Erythroblast (primary cell): ENCODE measurements around the gene TGM3.

ENCODE experiments used
- DNase-seq, 2 experiments: peaks; one replicate each; lab custom pipeline; 2025; lab: John Stamatoyannopoulos, UW
- GATA1 ChIP-seq: IDR thresholded peaks from 2 replicates; pipeline ENCODE4 v1.6.1; 2011; ENCODE audit warnings: low read depth, mild to moderate bottlenecking, control low read depth, low read length, moderate library complexity
- POLR2A ChIP-seq: IDR thresholded peaks from 2 replicates; pipeline ENCODE4 v1.6.1; 2011; ENCODE audit warnings: mild to moderate bottlenecking, low read length

The TGM3 gene

DNA sequence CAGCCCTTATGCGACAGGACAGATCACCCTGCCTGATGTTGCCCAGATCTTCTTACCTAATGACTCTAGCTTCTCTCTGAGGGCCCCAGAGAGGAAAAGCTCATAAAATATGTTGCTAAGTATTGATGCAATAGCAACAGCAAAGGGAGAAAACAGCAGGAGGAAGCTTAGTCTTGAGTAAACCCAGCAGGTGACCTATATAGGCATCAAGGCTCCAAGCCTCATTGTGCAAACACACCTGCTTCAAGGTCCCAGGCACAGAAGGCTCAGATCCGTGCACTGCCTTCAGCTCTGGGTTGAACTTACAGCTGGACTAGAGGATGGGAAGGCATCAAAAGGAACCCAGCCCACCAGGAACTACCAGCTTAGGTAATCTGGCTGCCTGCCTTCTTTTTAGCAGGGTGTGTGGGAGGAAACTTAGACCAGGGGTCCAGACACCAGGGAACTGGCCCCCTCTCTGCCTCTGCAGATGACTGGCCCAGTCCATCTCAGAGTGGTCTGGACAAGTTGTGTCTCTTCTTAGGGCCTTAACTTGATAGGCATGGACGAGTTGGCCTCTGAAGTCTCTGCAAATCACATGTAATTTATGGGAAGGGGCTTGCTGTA, 34.4 kb downstream of the TGM3 start:
- TF ChIP-seq POLR2A (no peak), GATA1 (no peak)
- no peak for DNase-seq

DNA sequence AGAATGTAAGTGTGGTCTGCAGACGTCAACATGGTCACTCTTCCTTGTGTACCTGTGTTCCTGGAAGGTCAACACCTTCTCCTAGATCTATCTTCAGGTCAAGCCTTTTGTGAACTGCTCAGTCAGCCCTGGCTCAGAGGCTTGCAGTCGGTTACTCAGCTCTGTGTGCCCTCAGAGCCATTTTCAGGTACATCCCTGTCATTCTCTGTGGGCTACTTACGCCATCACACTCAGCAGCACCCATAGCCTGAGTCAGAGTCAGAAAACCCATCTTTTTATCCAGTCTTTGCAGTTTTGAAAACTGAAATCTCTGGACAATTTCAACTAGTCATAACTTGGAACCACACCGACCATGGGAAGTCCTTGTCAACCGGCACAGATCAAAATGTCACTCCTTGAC, 35.3 kb downstream of the TGM3 start:
- TF ChIP-seq POLR2A (no peak), GATA1 (no peak)
- DNase-seq = no peak

DNA sequence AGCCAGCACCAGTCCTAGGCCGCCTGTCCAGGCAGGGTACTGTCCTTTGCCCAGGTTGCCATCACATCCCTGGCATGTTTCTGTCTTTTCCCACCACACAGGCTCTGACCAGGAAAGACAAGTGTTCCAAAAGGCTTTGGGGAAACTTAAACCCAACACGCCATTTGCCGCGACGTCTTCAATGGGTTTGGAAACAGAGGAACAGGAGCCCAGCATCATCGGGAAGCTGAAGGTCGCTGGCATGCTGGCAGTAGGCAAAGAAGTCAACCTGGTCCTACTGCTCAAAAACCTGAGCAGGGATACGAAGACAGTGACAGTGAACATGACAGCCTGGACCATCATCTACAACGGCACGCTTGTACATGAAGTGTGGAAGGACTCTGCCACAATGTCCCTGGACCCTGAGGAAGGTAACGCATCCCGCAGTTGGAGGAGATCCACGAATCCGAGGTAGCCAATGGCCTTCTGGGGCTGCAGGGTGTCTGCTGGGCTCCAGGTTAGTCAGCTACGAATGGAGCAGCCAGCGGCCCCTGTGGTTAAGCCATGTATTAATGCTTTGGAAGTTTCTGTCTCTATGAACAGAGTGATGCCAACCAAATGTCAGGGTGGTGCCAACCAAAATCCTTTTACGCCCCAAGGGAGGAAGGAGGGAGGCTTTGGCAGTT, 36.2 kb downstream of the TGM3 start:
- no peak for DNase-seq
- TF ChIP-seq GATA1 = no peak
- TF ChIP-seq POLR2A = no peak

DNA sequence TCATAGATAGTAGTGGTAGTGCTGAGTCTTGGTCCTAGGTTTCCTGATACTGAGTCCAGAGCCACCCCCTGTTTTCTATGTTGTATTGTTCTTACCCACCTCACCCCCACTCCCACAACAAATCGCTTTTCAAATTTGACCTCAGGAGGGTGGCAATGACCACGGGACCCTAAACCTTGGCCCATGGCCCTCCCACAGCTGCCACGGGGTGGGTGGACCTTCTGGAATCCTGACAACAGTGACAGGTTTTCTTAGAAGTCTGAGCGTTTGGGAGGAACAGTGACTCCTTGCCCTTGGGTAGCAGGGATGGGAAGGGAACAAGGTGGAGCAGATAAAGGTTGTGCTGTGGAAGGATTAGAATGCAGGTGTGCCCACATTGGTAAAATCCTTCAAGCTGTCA, 36.9 kb downstream of the TGM3 start:
- TF ChIP-seq GATA1 (no peak), POLR2A (no peak)
- no peak for DNase-seq

DNA sequence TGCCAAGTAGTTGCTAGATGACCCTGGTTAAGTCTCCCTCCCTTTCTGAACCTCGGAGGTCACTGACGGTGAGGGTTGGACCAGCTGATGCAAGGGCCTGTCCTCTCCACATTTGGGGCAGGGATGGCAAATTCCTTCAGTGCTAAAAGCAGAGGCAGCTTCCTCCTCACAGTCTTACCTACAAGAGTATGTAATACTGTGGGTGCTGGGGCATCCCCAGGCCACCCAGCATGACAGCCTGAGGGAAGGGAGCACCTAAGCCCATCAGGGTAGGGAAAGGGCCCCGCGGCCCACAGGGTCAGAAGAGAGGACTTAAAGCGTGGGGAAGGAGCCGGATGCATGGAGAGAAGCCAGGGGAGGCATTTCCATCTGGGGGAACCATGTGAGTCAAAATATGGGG, 38.0 kb downstream of the TGM3 start:
- DNase-seq = no peak
- no peak for TF ChIP-seq GATA1
- no peak for TF ChIP-seq POLR2A

DNA sequence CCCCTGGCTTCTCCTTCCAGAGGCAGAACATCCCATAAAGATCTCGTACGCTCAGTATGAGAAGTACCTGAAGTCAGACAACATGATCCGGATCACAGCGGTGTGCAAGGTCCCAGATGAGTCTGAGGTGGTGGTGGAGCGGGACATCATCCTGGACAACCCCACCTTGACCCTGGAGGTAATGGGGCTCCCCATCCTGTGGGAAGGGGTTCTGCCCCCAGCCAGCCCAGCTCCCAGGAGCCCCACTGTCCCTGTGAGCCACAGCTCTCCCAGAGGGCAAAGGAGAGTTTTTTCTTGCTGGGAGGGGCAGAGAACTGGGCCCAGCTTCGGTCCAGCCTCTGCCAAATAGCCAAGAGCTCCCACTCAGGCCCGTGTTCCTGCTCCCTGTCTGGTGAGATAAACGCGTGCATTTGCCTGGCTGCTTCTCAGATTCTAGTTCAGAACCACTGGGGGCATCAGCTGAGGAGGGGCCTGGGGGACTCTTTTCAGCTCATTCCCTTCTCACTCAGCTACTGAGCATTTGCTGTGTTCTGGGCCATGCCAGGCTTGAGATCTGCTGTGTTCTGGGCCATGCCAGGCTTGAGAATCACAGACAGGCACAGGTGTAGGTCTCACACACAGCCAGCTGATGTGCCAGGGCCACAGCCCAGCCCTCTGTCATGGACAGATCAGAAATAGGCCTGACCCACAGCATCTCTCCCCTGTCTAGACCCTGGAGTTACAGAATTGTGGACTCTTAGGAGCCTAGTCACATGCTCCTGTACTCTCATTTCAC, 39.5 kb downstream of the TGM3 start:
- no peak for DNase-seq

DNA sequence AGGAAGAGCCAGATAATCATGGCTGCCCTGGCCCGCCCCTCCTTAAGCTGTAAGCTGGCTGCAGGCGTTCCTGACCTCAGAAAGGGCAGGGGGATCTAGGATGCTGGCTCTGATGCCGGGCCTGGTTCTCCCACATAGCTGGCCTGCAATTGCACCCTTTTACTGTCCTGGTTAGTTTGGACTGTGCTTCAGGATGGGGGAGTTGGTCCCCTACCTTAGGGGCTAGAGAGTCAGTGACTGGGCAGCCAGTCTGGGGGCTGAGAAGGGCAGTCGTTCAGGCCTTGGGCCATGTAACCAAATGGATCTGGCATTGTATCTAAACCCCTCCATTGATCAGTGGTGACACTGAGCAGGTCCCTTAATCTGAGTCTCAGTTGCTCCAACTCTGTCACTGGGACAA, 40.7 kb downstream of the TGM3 start:
- no peak for DNase-seq
- TF ChIP-seq POLR2A (no peak), GATA1 (no peak)

More for the DNA sequence above, 39.5 kb downstream of the TGM3 start:
- TF ChIP-seq GATA1 = no peak
- no peak for TF ChIP-seq POLR2A

DNA sequence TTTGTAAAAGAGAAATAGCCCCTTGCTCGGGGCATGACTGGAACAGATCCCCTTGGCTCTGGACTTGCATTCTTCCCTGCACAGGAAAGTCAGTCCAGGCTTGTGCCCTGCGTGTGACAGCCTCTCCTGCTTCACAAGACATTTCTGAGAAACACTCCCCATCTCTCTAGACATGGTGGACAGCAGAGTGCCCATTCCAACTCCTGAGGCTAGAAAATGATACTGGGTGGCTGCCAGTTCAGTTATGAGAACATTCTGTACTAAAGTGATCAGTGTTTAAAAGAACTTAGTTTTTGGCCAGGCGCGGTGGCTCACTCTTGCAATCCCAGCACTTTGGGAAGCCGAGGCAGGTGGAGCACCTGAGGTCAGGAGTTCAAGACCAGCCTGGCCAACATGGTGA, 41.3 kb downstream of the TGM3 start:
- no peak for DNase-seq

DNA sequence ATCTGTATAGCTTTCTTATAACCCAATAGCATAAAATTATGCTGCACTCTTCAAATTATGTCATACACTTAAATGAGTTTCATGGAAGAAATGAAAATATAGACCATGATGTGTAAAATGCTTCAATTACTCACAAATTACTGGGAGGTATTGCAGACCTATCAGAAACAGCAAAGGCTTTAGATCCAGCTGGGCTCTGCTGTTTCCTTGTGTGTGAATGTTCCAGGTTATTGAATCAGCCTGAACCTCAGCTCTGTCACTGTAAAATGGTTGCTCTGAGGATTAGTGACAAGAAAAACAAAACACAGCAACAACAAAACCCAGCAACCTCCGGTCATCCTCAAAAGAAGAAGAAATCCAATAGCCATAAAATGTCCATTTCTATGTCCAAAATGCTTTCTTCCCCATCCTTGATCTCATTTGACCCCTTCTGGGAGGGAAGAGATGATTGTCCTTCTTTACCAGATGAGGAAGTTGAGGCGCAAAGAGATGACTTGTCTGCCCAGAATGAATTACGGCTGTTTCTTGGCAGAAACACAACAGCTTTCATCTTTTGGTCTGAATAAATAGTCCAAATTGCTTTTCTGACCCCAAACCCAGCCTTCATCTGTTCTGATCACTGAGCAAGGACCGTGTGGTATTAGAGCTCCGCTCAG, 42.7 kb downstream of the TGM3 start:
- TF ChIP-seq GATA1 = no peak
- TF ChIP-seq POLR2A = no peak
- DNase-seq = no peak

More for the DNA sequence above, 41.3 kb downstream of the TGM3 start:
- TF ChIP-seq POLR2A = no peak
- TF ChIP-seq GATA1 = no peak

DNA sequence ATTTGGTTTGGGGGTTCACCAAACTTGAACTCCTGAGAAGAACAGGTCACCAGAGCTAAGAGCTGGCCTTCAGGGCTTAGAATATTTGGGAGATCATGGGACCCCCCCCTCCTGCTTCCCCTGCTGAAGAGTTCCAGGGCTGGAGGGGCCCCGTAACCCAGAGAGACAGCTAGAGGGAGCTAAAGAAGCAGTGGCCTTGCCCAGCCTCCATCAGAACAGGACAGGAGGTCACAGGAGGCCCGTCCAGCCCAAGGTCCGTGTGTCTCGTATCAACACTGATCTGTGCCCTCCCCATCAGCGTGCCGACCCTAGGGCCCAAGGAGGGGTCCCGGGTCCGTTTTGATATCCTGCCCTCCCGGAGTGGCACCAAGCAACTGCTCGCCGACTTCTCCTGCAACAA, 44.3 kb downstream of the TGM3 start:
- no peak for TF ChIP-seq POLR2A
- TF ChIP-seq GATA1 = no peak
- DNase-seq = no peak

DNA sequence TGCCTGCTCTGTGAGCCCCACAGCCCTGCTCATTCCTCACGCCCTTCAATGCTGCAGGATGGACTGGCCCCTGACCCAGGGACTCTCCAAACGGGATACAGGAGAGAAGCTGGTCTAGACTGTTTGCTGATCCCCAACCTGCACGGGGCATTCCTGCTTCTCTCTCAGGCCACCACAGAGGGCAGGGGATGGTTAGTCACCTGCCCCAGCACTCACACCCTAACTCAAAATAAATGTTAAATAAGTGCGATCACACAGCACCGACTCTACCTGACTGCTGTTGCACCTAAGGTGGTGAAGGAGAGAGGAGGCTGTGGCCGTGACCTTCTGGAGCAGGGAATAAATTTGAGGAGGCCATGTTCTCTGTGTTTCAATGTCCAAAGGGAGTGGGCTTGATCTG, 45.0 kb downstream of the TGM3 start:
- no peak for TF ChIP-seq POLR2A
- TF ChIP-seq GATA1 = no peak

DNA sequence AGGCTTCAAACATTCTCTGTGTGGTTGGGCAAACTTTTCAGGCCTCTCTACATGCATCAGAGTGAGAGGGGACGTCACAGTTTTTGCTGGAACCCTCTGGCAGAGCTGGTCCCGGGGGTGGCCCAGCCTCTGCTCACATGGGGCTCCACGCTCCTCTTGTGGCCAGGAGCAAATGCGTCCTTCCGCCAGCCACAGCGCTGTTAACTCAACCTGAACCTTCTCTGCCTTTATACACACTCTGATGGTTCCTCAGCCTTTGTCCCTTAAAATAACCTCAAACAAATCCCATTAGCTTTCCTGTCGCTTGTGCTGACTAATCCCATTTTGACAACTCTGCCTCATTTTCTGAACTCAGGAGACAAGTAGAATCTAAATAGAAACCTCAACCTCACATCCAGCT, 45.5 kb downstream of the TGM3 start:
- no peak for DNase-seq
- TF ChIP-seq POLR2A (no peak), GATA1 (no peak)

More for the DNA sequence above, 45.0 kb downstream of the TGM3 start:
- no peak for DNase-seq

DNA sequence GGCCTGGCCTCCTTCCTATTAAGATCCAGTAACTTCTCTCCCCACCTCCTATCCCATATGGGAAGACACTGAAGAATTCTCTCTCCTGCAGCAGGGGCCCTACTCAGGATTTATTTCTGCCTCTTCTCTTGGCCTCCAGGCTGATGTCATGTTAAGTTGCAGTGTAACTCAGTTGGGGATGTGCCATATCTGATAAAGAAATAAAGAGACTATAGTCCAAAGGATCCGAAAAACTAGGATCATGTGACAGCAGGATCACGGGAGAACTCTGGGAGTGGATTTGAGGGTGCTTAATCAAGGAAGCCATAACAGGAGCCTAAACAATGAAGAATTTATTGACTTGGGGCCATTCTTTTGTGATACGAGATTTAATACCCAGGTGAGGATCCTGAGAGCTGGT, 46.4 kb downstream of the TGM3 start:
- no peak for DNase-seq
- TF ChIP-seq POLR2A (no peak), GATA1 (no peak)

DNA sequence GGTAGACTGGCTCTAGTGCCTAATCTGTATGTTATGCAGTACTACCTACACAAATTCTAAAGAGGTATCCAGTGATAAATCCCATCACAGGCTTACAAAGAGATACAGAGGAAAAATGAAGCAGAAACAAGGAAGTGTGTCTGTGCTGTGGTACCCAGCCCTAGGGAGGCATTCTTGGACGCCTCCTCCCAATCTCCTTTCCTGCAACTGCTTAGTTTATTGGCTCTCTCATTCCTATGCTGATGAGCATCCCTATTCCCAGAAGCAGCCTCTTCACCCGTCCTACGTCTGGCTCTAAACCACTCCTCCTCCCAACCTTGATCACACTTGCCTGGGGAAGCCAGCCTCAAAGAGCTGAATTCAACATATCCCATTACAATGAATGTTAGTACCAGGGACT, 50.4 kb downstream of the TGM3 start:
- no peak for TF ChIP-seq GATA1
- no peak for TF ChIP-seq POLR2A
- DNase-seq = no peak

DNA sequence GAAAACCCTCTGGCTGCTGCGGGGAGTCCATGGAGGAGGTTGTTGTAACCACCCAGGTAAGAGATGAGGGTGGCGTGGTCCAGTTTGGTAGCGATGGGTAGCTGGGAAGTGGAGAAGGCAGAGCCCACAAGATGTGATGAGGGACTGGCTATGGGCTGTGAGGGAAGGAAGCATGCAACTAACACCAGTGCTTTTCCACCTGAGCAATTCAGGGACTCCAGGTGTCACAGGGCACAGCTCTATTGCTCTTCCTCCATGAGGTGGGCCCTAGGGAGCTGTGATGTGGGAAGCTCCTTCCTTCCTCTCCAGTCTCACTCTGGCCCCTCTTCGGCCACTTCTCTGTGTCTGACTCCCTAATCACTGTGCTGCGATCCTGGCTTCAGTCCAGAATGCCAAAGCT, 52.5 kb downstream of the TGM3 start:
- TF ChIP-seq POLR2A = no peak
- no peak for TF ChIP-seq GATA1
- no peak for DNase-seq
